ENCODE results near the gene CPSF4.

Gene CPSF4

GRCh38 chr7:99451936-99452335 is 13.2 kb downstream of the CPSF4 start:
- Histone ChIP-seq H2AFZ (ENCODE audit: low read depth, low read length, severe bottlenecking) (no peak overlapping the region), H3F3A (ENCODE audit: insufficient read depth) (no peaks in the 10 kb centered on the region), H3K9me3 (ENCODE audit: insufficient read depth, low read length) (no peaks in the 10 kb centered on the region), H3K27ac (ENCODE audit: low read depth, low read length) (no peak overlapping the region), H4K20me1 (ENCODE audit: low read depth, low read length) (no peaks in the 10 kb centered on the region), H3K4me2 (ENCODE audit: low read depth, low read length, poor library complexity, severe bottlenecking) (no peak overlapping the region), H3K79me2 (ENCODE audit: insufficient read depth, low read length) (no peaks in the 10 kb centered on the region), H3K27me3 (ENCODE audit: low read length) (no peaks in the 10 kb centered on the region), H3K9ac (ENCODE audit: low read length) (no peak overlapping the region), H3K36me3 (ENCODE audit: low read length) (no peaks in the 10 kb centered on the region), H3K4me3 (ENCODE audit: insufficient read depth, low read length, poor library complexity, severe bottlenecking) (no peak overlapping the region), H3K9me2 (replicated peaks; ENCODE audit: insufficient read depth, low read length) (no peaks in the 10 kb centered on the region)
- TF ChIP-seq EZH2phosphoT487 (conservative IDR thresholded peaks at IDR 0.05; ENCODE audit: low read length), result no peak
- no peak for TF ChIP-seq CTCF (IDR thresholded peaks at IDR 0.05; ENCODE audit: insufficient read depth, low read length, poor library complexity, severe bottlenecking)

GRCh38 chr7:99452541-99452940 is 13.8 kb downstream of the CPSF4 start:
- H3K27ac ChIP-seq (ENCODE audit: low read depth, low read length), result no peak overlapping the region
- no peaks in the 10 kb centered on the region for H3K79me2 ChIP-seq (ENCODE audit: insufficient read depth, low read length)
- H3K4me3 ChIP-seq (ENCODE audit: insufficient read depth, low read length, poor library complexity, severe bottlenecking), result no peak overlapping the region
- H3K9me3 ChIP-seq (ENCODE audit: insufficient read depth, low read length), result no peaks in the 10 kb centered on the region
- TF ChIP-seq EZH2phosphoT487 (conservative IDR thresholded peaks at IDR 0.05; ENCODE audit: low read length) (no peak), CTCF (IDR thresholded peaks at IDR 0.05; ENCODE audit: insufficient read depth, low read length, poor library complexity, severe bottlenecking) (no peak)
- no peak overlapping the region for H3K9ac ChIP-seq (ENCODE audit: low read length)
- no peaks in the 10 kb centered on the region for H3K27me3 ChIP-seq (ENCODE audit: low read length)
- no peaks in the 10 kb centered on the region for H3K9me2 ChIP-seq (replicated peaks; ENCODE audit: insufficient read depth, low read length)
- no peaks in the 10 kb centered on the region for H3F3A ChIP-seq (ENCODE audit: insufficient read depth)
- no peak overlapping the region for H2AFZ ChIP-seq (ENCODE audit: low read depth, low read length, severe bottlenecking)
- no peak overlapping the region for H3K4me2 ChIP-seq (ENCODE audit: low read depth, low read length, poor library complexity, severe bottlenecking)
- H3K36me3 ChIP-seq (ENCODE audit: low read length), result peaks cover 5% of the 10 kb centered on the region; the same call in 1 of the 2 replicates
- no peaks in the 10 kb centered on the region for H4K20me1 ChIP-seq (ENCODE audit: low read depth, low read length)

- no peak overlapping the region for H3K27ac ChIP-seq (ENCODE audit: low read depth, low read length)
- peaks cover 5% of the 10 kb centered on the region; the same call in 1 of the 2 replicates for H3K36me3 ChIP-seq (ENCODE audit: low read length)
- H2AFZ ChIP-seq (ENCODE audit: low read depth, low read length, severe bottlenecking), result no peak overlapping the region
- no peaks in the 10 kb centered on the region for H3K9me2 ChIP-seq (replicated peaks; ENCODE audit: insufficient read depth, low read length)
- H3K79me2 ChIP-seq (ENCODE audit: insufficient read depth, low read length), result peaks cover 3% of the 10 kb centered on the region; the same call in 1 of the 2 replicates
- no peaks in the 10 kb centered on the region for H3K9me3 ChIP-seq (ENCODE audit: insufficient read depth, low read length)
- no peaks in the 10 kb centered on the region for H3K27me3 ChIP-seq (ENCODE audit: low read length)
- H3K4me3 ChIP-seq (ENCODE audit: insufficient read depth, low read length, poor library complexity, severe bottlenecking), result no peak overlapping the region
- H4K20me1 ChIP-seq (ENCODE audit: low read depth, low read length), result no peaks in the 10 kb centered on the region
- no peaks in the 10 kb centered on the region for H3F3A ChIP-seq (ENCODE audit: insufficient read depth)
- H3K4me2 ChIP-seq (ENCODE audit: low read depth, low read length, poor library complexity, severe bottlenecking), result no peak overlapping the region
- H3K9ac ChIP-seq (ENCODE audit: low read length), result no peak overlapping the region
- TF ChIP-seq CTCF (IDR thresholded peaks at IDR 0.05; ENCODE audit: insufficient read depth, low read length, poor library complexity, severe bottlenecking) (no peak), EZH2phosphoT487 (conservative IDR thresholded peaks at IDR 0.05; ENCODE audit: low read length) (no peak)
These were observed 14.4 kb downstream of the CPSF4 start for GRCh38 chr7:99453105-99453504.
